IPS DF 19.7 (cell line): ENCODE data around the gene ADGRB2.
"Not testable (repeated sequence)": the region's sequence is repeated elsewhere in the genome, so short reads cannot be mapped to it uniquely, and the experiment has no call there.

Experiments used
- DNase-seq: peaks from one replicate; pipeline ENCODE4 v3.0.0-alpha.2; 2013; ENCODE audit warnings: low read depth, low spot score

The ADGRB2 gene

DNA sequence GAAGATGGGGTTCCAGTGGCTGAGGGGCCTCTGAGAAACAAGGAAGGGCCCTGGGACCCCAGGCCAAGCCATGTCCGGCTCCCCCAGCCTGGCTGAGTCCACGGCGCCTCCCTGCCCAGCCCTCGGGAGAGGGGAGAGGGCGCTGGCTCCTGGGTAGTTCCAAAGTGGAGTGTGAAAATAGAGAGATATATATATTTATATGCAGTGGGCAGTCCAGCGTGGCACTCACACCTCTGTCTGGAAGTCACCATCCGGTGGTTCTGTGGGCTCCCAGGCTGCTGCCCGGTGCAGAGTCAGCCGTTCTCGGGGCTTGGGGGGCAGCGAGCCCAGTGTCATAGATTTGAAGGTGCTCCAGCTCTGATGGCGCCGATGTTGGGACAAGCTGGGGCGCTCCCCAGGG, 36.9 kb downstream of the ADGRB2 start:
- no peak for DNase-seq

DNA sequence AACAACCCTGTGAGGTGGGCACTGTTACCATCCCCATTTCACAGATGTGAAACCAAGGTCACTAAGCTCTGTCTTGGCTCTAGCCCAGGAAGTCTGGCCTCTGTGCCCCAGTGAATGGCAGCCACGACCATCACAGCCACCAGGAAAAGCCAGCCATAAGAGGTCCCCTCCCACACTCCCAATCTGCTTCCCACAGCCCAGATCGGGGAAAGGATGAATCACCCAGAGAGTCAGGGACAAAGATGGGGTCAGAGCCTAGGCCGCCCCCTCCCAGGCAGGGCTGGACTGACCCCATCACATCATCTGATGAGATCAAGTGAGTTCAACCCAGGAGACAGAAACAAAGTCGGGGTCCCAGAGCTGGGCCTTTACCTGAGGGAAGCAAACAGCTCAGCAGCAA, 37.4 kb downstream of the ADGRB2 start:
- DNase-seq = no peak

DNA sequence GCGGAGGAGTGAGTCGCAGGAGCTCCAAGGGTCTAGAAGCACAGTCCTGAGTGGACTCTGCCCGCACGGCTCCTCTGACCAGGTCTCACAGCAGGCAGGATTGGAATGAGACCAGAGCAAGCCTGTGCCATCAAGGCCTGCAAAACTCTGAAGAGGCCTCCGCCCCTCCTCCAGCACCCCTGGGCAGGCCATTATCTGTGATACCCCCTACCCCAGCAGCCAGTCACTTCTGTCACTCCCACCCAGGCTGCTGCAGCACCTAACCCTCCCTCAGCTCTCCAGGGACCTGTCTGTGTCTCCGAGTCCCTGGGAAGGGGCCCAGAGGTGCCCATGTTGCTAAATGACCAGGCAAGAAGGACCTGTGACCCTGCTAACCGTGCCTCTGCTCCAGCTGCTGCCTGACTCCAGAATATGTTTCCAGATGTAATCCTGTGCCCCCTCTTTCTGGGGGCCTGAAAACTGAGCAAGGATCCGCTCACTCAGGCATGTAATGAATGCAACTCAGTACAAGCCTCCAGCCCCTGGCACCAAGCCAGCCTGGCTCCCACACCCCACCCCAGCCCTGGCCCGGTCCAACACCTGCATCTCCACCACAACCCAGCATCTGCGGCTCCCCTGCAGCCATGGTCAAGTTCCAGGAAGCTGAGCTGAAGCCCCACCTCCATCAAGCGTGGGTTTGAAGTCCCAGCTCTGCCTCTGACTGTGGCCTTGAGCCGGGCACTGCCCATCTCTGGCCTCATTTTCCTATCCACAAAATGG, 38.2 kb downstream of the ADGRB2 start:
- DNase-seq = no peak

DNA sequence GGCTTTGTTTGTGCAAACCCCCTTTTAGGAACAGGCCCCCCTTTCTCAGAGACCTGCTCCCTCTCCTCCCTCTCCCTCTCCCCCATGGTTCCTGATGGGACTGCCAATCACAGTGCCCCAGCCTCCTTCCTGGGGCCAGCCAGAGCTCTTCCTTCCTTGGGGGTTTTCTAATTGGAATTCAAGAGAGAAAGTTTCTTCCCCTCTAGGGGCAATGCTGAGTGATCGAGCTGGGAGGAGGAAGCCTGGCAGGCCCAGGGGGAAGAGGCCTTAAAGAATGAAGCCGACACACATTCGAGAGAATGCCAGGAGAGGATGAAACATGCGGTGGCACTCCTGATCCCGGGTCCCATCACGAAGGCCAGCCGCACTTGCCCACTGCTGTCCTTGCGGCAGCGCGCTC, 39.0 kb downstream of the ADGRB2 start:
- no peak for DNase-seq

DNA sequence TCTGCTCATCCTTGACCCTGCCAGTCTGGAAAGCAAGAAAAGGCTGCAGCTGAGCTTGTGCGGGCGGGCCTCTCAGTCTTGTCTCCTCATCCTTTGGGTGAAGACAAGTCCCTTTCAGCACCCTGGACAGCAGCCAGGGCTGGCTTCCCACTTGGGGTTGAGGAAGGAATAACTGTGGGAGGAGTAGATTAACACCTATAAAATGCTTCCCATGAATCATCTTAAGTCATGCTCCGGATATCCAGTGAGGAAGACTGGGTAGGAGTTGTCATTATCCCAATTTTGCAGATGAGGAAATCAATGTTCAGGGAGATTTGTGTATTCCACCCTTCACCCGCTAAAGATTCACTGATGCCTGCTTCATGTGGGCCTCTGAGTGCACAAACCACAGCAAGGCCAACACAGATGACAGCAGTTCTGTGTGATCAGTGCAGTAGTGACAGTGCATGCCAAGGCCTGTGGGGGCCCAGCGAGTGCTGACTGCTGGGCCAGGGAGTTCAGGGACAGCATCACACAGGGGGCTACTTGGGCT, 40.2 kb downstream of the ADGRB2 start:
- no peak for DNase-seq

DNA sequence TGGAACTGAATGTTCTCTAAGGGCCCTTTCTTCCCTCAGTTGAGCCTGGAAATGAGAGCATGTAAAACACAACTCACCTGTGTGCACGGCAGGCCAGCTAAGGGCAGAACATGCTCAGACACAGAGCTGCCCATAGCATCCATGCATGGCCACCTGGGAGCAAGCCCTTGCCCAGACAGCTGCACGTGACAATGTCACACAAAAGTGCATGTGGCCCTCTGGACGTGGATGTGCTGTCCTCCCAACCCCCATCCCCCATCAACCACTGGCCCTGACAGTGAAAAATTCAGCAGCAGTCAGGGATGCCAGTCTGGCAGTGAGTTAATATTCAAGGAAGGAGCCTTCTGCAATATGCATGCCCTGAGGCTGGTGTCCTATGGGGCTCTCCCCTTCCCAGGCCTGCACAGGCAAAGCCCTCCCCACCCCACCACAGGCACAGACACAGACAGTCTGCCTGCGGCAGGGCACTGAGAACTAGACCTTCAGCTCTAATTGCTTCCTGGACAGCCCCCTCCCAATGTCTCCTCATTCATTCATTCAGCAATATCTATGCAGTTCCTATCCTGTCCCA, 45.7 kb downstream of the ADGRB2 start:
- no peak for DNase-seq

DNA sequence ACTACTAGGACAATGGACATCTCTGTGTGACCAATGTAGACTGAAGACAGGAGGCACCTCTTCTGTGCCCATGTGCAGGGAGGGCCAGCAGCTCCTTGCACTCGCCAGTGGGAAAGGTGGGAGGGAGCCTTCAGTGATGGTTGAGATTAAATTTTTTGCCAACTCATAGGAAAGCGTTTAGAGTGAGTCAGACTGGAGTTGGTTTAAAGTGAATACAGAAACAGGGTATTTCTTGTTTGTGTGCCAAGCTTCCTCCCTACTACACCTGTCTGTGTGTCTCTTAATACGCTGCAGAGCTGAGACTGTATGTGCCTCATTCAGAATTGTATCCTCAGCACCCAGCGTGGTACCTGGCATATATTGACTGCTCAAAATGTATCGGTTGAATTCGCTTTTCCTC, 46.8 kb downstream of the ADGRB2 start:
- DNase-seq = no peak

DNA sequence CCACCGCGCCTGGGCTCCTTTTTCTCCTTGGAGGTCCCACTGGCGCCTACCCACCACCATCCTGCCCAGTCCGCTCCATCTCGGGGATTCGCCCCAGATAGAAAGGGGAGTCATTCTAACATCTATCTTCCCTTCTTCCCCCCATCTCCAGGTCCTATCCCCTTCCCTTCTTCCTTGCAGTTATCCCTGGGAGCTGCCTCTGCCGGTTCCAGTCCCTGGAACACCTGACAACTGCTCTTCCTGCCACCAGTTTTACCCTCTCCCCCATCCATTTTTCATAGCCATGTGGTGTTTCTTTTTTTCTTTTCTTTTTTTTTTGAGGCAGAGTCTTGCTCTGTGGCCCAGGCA, 48.3 kb downstream of the ADGRB2 start:
- DNase-seq = no peak

DNA sequence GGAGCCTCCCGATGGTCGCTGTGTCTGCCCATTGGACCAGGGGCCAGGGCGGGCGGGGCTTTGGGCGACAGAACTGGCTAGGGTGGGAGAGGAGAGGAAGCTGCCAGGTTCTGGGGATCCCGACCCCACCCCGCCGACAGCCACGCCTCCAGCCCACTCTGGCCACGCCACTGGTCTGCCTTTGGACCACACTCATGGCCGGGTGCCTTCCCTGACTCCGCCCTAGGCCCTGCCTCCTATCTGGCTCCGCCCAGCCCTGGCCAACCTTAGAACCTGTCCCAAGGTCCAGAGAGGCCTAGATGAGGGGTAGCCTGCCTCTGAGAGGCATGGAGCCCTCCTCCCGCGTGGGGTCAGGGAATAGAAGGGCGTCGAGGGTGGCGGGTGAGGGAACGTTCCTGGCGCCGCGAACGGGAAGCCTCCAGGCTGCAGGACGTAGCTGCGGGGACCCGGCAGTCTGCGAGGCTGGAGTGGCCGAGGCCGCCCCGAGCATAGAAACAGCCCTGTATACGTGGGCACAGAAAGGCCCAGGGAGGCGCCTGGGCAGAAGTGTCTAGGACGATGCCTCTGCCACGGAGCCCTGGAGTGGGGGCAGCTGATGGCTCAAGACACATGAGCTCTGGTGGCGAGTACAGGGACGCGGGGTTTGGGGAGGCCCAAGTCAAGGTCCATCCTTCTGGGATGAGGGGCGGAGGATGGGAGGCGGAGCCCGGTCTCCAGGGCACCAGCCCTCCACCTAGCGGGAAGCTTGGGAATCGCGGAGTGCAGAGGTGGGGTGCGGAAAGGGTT, 48.9 kb downstream of the ADGRB2 start:
- peak; percentile 86 for DNase-seq

DNA sequence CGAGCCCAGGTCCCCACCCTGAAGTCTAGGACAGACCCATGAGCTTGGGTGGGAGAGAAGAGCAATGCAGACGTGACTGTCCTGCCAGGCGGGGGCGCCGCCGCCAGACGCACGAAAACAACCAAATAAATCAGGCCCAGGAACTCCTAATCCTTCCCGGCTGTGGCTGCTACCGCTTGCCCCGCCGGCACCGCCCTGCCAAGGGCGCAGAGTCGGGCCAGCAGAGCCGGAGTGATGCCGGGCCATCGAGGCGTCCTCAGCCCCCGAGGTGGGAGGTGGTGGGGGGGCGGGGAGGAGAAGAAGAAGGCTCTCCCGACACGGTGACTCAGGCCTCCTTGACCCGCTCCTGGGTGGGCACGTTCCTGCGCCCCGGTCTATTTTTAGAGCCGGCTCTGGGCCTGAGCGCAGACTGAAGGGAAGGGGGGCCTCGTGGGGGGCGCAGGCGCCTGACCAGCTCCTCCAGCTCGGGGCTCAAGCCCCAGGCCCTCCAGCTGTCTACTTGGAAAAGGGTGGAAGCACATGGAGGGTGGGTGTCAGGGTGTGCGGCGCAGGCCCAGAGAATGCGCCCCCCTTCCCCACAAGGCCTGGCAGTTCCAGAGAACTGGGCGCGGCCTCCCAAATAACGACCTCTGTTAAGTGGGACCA, 49.6 kb downstream of the ADGRB2 start:
- DNase-seq = no peak

DNA sequence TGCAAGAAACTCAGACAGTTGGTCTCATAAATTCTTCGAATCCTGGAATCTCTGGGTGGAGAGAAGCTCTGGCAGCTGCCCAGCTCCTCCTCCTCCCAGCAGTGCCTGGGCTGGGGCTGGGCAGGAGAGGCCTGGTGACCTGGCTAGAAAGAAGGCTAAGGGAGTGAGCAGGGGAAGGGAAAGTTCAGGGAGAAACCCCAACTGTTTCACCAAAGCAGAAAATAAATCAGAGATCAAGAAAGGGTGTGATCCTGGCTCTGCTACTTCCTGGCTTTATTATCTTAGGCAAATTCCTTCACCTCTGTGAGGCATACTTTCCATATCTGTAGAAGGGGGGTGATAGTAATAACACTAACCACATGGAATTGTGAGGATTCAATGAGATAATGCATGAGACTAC, 51.5 kb downstream of the ADGRB2 start:
- DNase-seq = no peak

DNA sequence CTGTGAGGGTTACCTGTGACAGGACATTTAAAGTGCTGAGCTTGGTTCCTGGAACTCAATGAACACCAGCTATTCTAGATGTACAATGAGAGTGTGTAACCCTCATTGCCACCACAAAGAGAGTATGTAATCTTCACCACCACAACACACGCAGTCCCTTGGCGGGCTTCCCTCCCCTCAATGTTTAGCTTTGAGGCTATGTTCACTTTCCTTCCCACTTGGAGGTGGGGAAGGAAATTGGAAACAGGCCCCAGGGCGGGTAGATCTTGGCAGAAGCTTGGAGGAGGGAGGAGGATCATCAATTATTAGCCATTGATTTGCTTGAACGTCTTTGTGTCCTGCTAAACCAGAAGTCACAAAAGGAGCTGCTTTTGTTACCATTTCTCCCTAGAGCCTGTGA, 52.1 kb downstream of the ADGRB2 start:
- no peak for DNase-seq

DNA sequence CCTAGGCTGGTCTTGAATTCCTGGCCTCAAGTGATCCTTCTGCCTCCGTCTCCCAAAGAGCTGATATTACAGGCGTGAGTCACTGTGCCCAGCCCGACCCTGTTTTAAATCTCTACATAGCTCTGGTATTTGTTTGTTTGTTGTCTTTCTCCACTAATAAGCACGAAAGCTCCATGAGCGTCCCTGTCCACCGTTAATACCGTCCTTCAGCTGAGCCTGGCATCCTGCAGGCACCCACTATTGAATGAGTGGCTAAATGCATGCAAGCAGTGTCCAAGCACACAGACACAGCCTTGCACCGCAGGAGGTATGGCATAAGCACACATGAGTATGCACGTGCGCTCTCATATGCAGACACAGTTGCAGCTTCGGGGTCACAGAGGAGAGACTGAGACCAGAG, 55.8 kb downstream of the ADGRB2 start:
- DNase-seq = no peak

DNA sequence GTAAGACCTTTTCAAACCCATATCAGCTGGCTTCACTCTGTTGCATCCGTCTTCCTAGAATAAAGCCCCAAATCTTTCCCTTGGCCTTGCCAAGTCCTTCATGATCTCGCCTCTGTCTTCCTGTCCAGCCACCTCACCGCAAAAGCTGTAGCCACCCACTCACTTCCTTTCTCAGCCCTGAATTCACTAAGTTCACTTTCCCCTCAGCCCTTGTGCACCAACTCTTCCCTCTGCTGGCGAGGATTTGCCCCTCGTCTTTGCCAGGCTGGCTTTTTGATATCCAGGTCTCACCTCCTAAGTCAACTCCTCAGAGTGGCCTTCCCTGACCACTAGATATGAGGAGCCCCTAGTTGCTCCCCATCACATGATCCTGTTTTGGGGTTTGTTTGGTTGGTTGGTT, 56.4 kb downstream of the ADGRB2 start:
- no peak for DNase-seq

DNA sequence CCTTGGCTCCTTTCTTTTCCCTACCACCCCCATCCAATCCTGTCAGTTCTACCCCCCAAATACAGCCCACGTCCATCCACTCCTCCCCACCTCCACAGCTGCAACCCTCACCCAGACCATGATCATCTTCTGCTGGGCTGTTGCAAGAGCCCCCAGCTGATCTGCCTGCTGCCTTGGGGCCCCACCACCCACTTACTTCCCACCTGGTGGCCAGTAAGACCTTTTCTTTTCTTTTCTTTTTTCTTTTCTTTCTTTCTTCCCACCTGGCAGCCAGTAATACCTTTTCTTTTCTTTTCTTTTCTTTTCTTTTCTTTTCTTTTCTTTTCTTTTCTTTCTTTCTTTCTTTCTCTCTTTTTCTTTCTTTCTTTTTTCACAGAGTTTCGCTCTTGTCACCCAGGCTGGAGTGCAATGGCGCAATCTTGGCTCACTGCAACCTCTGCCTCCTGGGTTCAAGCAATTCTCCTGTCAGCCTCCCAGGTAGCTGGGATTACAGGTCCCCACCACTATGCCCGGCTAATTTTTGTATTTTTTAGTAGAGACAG, 57.0 kb downstream of the ADGRB2 start:
- not testable (repeated sequence) for DNase-seq

DNA sequence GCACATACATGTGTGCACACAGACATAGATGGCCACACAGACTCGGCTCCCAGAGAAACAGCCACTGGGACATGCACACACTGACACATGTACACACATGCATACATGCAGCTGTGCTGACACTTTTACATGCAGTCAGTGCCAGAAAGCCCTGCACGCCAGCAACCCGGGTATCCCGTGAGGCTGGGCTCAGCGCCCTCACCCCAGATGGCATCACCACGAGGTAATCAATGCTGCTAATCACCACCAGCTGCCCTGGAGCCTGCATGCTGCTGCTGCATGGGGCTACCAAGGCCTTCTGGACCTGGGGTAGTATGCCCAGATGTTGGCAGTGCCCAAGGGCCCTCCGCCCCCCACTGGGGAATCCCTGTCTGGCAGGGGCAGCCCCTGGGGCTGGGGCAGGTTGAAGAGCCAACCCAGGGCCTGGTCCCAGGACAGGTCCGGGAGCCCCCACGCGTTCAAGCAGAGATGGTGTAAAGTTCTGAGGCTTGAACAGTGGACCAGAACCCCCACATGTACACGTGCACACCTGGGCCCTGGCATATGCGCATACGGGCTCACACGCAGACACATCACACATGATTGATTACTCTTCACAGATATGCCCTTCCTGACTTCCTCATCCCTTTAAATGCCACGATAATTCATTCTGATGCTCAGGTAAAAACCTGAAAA, 57.6 kb downstream of the ADGRB2 start:
- no peak for DNase-seq

DNA sequence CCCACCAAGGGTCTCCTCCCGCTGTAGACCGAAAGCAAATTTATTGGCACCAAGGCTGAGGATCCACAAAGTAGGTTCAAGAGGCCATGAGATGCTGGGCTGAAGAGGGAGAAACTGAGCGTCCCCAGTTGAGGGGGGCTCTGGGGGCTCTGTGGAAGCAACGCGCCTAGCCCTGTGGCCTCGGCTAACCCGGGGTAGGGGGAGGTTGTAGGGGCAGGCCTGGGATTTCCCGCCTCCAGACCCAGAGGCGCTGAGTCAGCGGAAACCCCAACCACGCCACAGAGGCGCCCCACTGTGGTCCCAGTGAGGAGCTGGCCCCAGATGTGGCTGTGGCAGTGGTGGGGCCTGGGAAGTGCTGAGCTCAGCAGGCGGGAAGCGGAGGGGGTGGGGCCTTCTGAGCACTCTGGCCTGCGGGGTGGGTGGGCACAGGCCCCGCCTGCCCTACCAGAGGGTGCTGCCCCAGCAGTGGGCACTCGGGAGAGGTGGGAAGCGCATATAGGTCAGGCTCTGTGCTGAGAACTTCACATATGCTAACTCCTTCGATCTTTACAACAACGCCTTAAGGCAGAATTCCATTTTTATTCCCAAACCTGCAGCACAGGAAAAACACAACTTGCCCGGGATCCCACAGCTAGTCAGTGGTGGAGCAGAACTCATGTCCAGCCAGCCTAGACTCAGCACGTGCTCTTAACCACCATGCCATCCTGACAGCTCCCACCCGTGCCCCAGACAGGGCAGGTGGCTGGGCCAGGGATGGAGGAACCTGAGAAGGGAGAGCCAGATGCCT, 58.9 kb downstream of the ADGRB2 start:
- DNase-seq = no peak

DNA sequence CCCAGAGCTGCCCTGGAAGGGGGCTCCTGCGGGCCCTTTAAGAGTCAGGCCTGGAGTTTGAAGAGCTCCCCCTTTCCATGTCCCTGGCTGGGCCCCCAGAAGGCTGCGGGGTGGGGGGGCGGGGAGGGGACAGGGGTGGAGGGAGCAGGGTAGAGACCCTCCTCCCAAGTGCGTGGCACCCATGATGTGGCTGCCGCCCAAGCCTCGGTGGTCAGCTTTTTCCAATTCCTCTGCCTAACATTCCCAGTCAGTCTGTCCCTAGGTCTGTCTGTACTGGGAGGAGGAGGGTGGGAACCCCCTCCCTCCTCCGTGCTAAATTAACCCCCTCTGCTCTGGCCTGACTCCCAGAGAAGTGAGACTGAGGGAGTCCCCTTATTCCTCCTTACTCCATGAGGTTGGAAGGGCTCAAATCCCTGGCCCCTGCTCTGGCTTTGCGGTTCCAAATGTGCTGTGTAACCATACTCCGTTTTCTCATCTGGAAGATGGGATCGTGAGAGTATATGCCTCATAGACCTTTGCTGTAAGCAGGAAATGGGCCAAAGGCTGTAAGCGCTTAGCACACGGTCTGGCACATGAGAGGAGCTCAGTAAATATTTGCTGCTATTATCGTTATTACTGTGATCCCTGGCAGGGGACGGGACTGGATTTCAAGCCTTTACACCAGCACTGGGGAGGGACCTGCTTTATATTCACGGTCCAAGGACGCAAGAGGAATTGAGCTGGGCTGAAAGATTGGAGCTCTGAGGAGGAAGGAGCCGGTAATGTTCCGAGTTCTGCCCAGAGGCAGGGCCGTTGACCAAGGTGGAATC, 59.7 kb downstream of the ADGRB2 start:
- DNase-seq = no peak

DNA sequence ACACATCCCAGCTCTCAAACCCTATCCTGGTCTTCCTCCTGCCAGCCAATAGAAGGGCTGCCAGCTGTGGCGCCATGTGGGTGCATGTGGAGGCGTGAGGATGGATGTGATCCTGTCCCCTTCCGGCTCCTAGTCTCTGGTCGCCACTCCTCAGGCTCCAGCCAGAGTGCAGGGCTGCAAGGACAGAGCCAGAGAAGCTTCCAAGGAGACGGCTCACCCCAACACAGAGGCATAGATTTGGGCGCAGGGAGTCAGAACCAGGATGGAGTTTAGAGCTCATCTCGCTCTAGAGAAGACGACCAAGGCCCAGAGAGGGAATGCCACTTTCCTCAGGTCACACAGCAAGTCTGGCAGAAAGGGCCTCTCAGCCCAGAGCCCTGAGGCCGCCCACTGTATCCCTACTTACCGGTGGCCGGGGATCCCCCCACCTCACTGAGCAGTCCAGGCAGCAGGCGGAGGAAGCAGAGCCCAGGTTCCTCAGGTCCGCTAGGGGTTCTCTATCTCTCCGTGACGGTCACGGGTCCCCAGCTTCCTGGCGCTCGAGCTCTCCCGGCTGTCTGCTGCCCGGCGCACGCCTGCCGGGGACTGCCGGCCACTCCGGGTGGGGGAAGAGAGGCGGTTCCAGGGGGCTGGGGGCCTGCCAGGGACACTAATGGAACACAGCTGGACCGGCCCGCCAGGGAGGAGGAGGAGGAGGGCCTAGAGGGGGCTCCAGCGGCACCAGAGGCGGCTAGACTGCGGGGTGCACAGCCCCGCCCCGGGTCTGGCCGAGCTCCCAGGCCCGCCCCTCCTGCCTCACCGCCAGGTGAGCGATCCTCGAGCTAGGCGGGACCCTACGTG, 60.5 kb downstream of the ADGRB2 start, which contains the start of gene COL16A1:
COL16A1 (minus strand) TSS at position 587 of the 840 bp plus-strand sequence. CDS start 1,824 bp downstream, outside the sequence.
- no peak for DNase-seq
